ENCODE data around the gene RNASE1.

The RNASE1 gene

DNA sequence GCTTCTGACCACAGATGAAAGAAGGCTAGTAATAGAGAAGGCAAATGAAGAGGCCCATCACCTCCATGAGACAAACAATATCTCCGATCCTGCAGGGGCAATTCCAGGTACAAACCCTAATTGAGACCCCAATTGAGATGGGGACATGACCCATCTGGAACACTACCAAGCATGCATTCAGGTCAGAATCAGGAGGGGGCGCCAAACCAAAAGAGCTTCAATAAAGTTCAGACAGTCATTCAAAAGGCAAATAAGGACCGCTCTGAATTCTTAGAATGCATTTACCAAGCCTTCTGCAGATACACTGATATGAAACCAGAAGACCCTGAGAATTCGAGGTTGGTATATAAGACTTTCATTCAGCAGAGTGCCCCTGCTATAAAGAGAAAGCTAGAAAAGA, 44.7 kb downstream of the RNASE1 start:
- Histone ChIP-seq H2AFZ (ENCODE audit: low read depth, low read length, severe bottlenecking) (no peak overlapping the region), H3F3A (ENCODE audit: insufficient read depth) (no peaks in the 10 kb centered on the region), H3K27me3 (ENCODE audit: low read length) (no peaks in the 10 kb centered on the region), H4K20me1 (ENCODE audit: low read depth, low read length) (no peaks in the 10 kb centered on the region), H3K9me3 (ENCODE audit: insufficient read depth, low read length) (peaks cover 3% of the 10 kb centered on the region; the same call in 1 of the 2 replicates), H3K9ac (ENCODE audit: low read length) (no peak overlapping the region), H3K27ac (ENCODE audit: low read depth, low read length) (no peak overlapping the region), H3K36me3 (ENCODE audit: low read length) (no peaks in the 10 kb centered on the region), H3K4me3 (ENCODE audit: insufficient read depth, low read length, poor library complexity, severe bottlenecking) (no peak overlapping the region), H3K9me2 (replicated peaks; ENCODE audit: insufficient read depth, low read length) (no peaks in the 10 kb centered on the region), H3K4me2 (ENCODE audit: low read depth, low read length, poor library complexity, severe bottlenecking) (no peak overlapping the region), H3K79me2 (ENCODE audit: insufficient read depth, low read length) (no peaks in the 10 kb centered on the region)
- TF ChIP-seq CTCF (IDR thresholded peaks at IDR 0.05; ENCODE audit: insufficient read depth, low read length, poor library complexity, severe bottlenecking) (peak; percentile 47), EZH2phosphoT487 (conservative IDR thresholded peaks at IDR 0.05; ENCODE audit: low read length) (no peak)

DNA sequence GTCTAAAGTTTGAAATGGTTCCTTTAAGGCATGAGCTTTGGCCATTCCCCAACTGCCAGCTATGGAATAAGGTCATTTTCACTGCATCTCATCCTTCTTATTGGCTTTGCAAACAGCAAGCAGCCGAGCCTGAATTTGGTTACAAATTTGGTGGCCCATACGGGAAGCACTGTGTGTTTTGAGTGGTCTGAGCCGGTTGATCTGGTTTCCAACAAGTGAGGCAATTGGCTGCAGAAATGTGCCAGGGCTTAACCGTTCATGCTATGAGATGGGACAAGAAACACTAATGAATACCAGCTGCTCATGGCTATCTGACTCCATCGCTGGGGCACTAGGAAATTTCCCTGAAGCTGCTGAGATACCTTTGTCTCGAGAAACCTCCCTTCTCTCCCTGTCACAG, 47.6 kb downstream of the RNASE1 start:
- Histone ChIP-seq H3K27me3 (ENCODE audit: low read length) (no peaks in the 10 kb centered on the region), H3K9me2 (replicated peaks; ENCODE audit: insufficient read depth, low read length) (no peaks in the 10 kb centered on the region), H3K9ac (ENCODE audit: low read length) (no peak overlapping the region), H3F3A (ENCODE audit: insufficient read depth) (no peaks in the 10 kb centered on the region), H3K4me3 (ENCODE audit: insufficient read depth, low read length, poor library complexity, severe bottlenecking) (no peak overlapping the region), H2AFZ (ENCODE audit: low read depth, low read length, severe bottlenecking) (no peak overlapping the region), H3K4me2 (ENCODE audit: low read depth, low read length, poor library complexity, severe bottlenecking) (no peak overlapping the region), H4K20me1 (ENCODE audit: low read depth, low read length) (no peaks in the 10 kb centered on the region), H3K9me3 (ENCODE audit: insufficient read depth, low read length) (peaks cover 18% of the 10 kb centered on the region; the same call in 1 of the 2 replicates), H3K79me2 (ENCODE audit: insufficient read depth, low read length) (no peaks in the 10 kb centered on the region), H3K36me3 (ENCODE audit: low read length) (0 out of 2 replicates have a peak, but pooled peaks cover 3% of the 10 kb centered on the region), H3K27ac (ENCODE audit: low read depth, low read length) (no peak overlapping the region)
- no peak for TF ChIP-seq CTCF (IDR thresholded peaks at IDR 0.05; ENCODE audit: insufficient read depth, low read length, poor library complexity, severe bottlenecking)
- no peak for TF ChIP-seq EZH2phosphoT487 (conservative IDR thresholded peaks at IDR 0.05; ENCODE audit: low read length)

GRCh38 chr14:20754308-20754707, 48.3 kb downstream of the RNASE1 start:
- Histone ChIP-seq H3K79me2 (ENCODE audit: insufficient read depth, low read length) (no peaks in the 10 kb centered on the region), H4K20me1 (ENCODE audit: low read depth, low read length) (no peaks in the 10 kb centered on the region), H3K9ac (ENCODE audit: low read length) (no peak overlapping the region), H3K9me2 (replicated peaks; ENCODE audit: insufficient read depth, low read length) (no peaks in the 10 kb centered on the region), H3K27me3 (ENCODE audit: low read length) (no peaks in the 10 kb centered on the region), H3K36me3 (ENCODE audit: low read length) (0 out of 2 replicates have a peak, but pooled peaks cover 3% of the 10 kb centered on the region), H3K4me3 (ENCODE audit: insufficient read depth, low read length, poor library complexity, severe bottlenecking) (no peak overlapping the region), H2AFZ (ENCODE audit: low read depth, low read length, severe bottlenecking) (no peak overlapping the region), H3K4me2 (ENCODE audit: low read depth, low read length, poor library complexity, severe bottlenecking) (no peak overlapping the region), H3F3A (ENCODE audit: insufficient read depth) (no peaks in the 10 kb centered on the region), H3K9me3 (ENCODE audit: insufficient read depth, low read length) (peaks cover 18% of the 10 kb centered on the region; the same call in 1 of the 2 replicates), H3K27ac (ENCODE audit: low read depth, low read length) (no peak overlapping the region)
- TF ChIP-seq CTCF (IDR thresholded peaks at IDR 0.05; ENCODE audit: insufficient read depth, low read length, poor library complexity, severe bottlenecking): no peak
